Transverse colon (tissue), 4 donors: Measurements from ENCODE around the gene EIF4B.

Experiments used
- CTCF ChIP-seq, 5 experiments: fragments of 200-600 bp in 3 of 5; fragments of 450-650 bp in 2 of 5; sonication (generic) in 3 of 5; IDR thresholded peaks; 1 replicate in 2 of 5; 2 replicates in 3 of 5; pipeline ENCODE4 v1.5.1; 2016 to 2017; ENCODE audit warnings: antibody characterized with exemption in 5 of 5, inconsistent platforms in 3 of 5, mild to moderate bottlenecking in 2 of 5, moderate library complexity in 1 of 5
- EP300 ChIP-seq: sonication (generic); formaldehyde crosslinking; IDR thresholded peaks from one replicate; pipeline ENCODE4 v1.6.1; 2017; ENCODE audit warnings: antibody characterized with exemption, low read depth
- POLR2AphosphoS5 ChIP-seq, 3 donors: sonication (generic); formaldehyde crosslinking; IDR thresholded peaks; one replicate each; pipeline ENCODE4 v1.6.1; 2016; ENCODE audit warnings: antibody characterized with exemption in 3 of 3

- no peak for TF ChIP-seq EP300
- TF ChIP-seq CTCF (IDR thresholded peaks at IDR 0.05), result peak in 4 of 5 experiments; percentile 31 to 57 (median 41)
- no peak for TF ChIP-seq POLR2AphosphoS5 (IDR thresholded peaks at IDR 0.05)
These were observed 30.3 kb upstream of the EIF4B start for GRCh38 chr12:52975820-52976573.
